GM19468 (cell line): ENCODE measurements around the gene FBXL12.
"Not testable (repeated sequence)": the region's sequence is repeated elsewhere in the genome, so short reads cannot be mapped to it uniquely, and the experiment has no call there.

Source experiments
- ATAC-seq: cut with Tn5 transposase; IDR thresholded peaks from one replicate; pipeline ENCODE4 v1.9.1; 2021; ENCODE audit warnings: mild to moderate bottlenecking, moderate library complexity, moderate number of reproducible peaks; ENCODE audit not compliant: unreplicated experiment; ENCODE audit errors: extremely low read depth

The FBXL12 gene

GRCh38 chr19:9818734-9819595 lies at the start of gene FBXL12:
Gene FBXL12, minus strand, starts transcription at chr19:9819079. Its CDS starts 266 bp downstream, at chr19:9818813.
- peak; percentile 55 for ATAC-seq

- ATAC-seq: no peak
Observed at GRCh38 chr19:9865732-9866501, 47.0 kb upstream of the FBXL12 start.

- no peak for ATAC-seq
Observed at GRCh38 chr19:9863759-9864158, 44.9 kb upstream of the FBXL12 start.

GRCh38 chr19:9862938-9863337 lies 44.1 kb upstream of the FBXL12 start:
- ATAC-seq: no peak

- ATAC-seq: no peak
Observed at GRCh38 chr19:9861503-9861902, 42.6 kb upstream of the FBXL12 start.

- no peak for ATAC-seq
Observed at GRCh38 chr19:9860407-9860806, 41.5 kb upstream of the FBXL12 start.

- no peak for ATAC-seq
Observed at GRCh38 chr19:9858766-9859165, 39.9 kb upstream of the FBXL12 start.

GRCh38 chr19:9857920-9858746 lies 39.3 kb upstream of the FBXL12 start:
- no peak for ATAC-seq

GRCh38 chr19:9857076-9857721 lies 38.3 kb upstream of the FBXL12 start:
- ATAC-seq: no peak

- no peak for ATAC-seq
Observed at GRCh38 chr19:9856609-9857008, 37.7 kb upstream of the FBXL12 start.

GRCh38 chr19:9854282-9854846 lies 35.5 kb upstream of the FBXL12 start:
- no peak for ATAC-seq

- no peak for ATAC-seq
Observed at GRCh38 chr19:9850235-9850959, 31.5 kb upstream of the FBXL12 start.

- ATAC-seq: no peak
Observed at GRCh38 chr19:9849791-9850190, 30.9 kb upstream of the FBXL12 start.

- no peak for ATAC-seq
Observed at GRCh38 chr19:9848762-9849161, 29.9 kb upstream of the FBXL12 start.

GRCh38 chr19:9848060-9848459 lies 29.2 kb upstream of the FBXL12 start:
- ATAC-seq: no peak

GRCh38 chr19:9847087-9847671 lies 28.3 kb upstream of the FBXL12 start:
- ATAC-seq: no peak

GRCh38 chr19:9843626-9844273 lies 24.9 kb upstream of the FBXL12 start:
- not testable (repeated sequence) for ATAC-seq
